Upper lobe of left lung (tissue), 6 donors: Measurements from ENCODE around the gene ANO1. TPM values are rescaled to one million over a fixed set of nuclear protein-coding genes. Genes with fewer than 3 reads are reported as not detected.

Experiments
- ATAC-seq, 2 donors: fragments of 200-7000 bp; cut with Tn5 transposase; one replicate each; pipeline ENCODE4 v1.9.1; 2022; ENCODE audit warnings: mild to moderate bottlenecking in 2 of 2, moderate library complexity in 2 of 2; ENCODE audit not compliant: low FRiP score in 2 of 2
- DNase-seq, 2 donors: peaks; one replicate each; pipeline ENCODE4 v3.0.0-alpha.2; 2019 to 2020
- H3K27ac ChIP-seq, 4 donors: fragments of 200-600 bp; sonication (generic); one replicate each; pipeline ENCODE4 v1.5.1; 2016 to 2019
- H3K27me3 ChIP-seq, 4 donors: fragments of 200-600 bp; sonication (generic); one replicate each; pipeline ENCODE4 v1.5.1; 2017 to 2019
- H3K36me3 ChIP-seq, 4 donors: fragments of 200-600 bp; sonication (generic); one replicate each; pipeline ENCODE4 v1.5.1; 2016 to 2019
- H3K4me1 ChIP-seq, 4 donors: fragments of 200-600 bp; sonication (generic); one replicate each; pipeline ENCODE4 v1.5.1; 2018 to 2019
- H3K4me3 ChIP-seq, 4 donors: fragments of 200-600 bp; sonication (generic); one replicate each; pipeline ENCODE4 v1.5.1; 2017 to 2019; ENCODE audit warnings: mild to moderate bottlenecking in 2 of 4, moderate library complexity in 1 of 4
- H3K9me3 ChIP-seq, 4 donors: fragments of 200-600 bp; sonication (generic); one replicate each; pipeline ENCODE4 v1.5.1; 2018 to 2019
- EP300 ChIP-seq, 4 donors: sonication (generic); formaldehyde crosslinking; IDR thresholded peaks; one replicate each; pipeline ENCODE4 v1.5.1; 2017; ENCODE audit warnings: antibody characterized with exemption in 4 of 4, control low read depth in 2 of 4
- POLR2A ChIP-seq, 4 donors: fragments of 450-650 bp; IDR thresholded peaks; one replicate each; pipeline ENCODE4 v1.5.1; 2016 to 2017; ENCODE audit warnings: antibody characterized with exemption in 4 of 4, mild to moderate bottlenecking in 2 of 4
- POLR2AphosphoS5 ChIP-seq, 2 donors: sonication (generic); formaldehyde crosslinking; IDR thresholded peaks; one replicate each; pipeline ENCODE4 v1.5.1; 2017; ENCODE audit warnings: antibody characterized with exemption in 2 of 2
- WGBS, 2 donors: methylation state at CpG; one replicate each; pipeline ENCODE4 v1.1.5; 2017 to 2018; 5-methylcytosine and 5-hydroxymethylcytosine counted together
- total RNA-seq, 6 donors: library from RNA; depleted of rRNA in 4 of 6; stranded (reverse); fragments of >200 nt in 4 of 6; gene quantifications; one replicate each; pipeline versions ENCODE4 v1.1.0 to v1.2.1, GENCODE V29; 2016 to 2021
- TF ChIP-seq, protein P1 (sequence below), 6 experiments: fragments of 450-650 bp in 4 of 6; fragments of 200-600 bp in 2 of 6; sonication (generic) in 2 of 6; IDR thresholded peaks; one replicate each; pipeline ENCODE4 v1.5.1; 2016 to 2019; ENCODE audit warnings: antibody characterized with exemption in 6 of 6
- donor health status: DM: no; HTN: no; CAD: no; lungs with moderate emphysema.
- donor health status: DM: no; HTN: yes; CAD: no; lungs with severe emphysema.

ANO1 gene
- total RNA-seq, 6 donors from 2014 or later, result 4.8 to 13.2 (median 7.2) TPM

DNA sequence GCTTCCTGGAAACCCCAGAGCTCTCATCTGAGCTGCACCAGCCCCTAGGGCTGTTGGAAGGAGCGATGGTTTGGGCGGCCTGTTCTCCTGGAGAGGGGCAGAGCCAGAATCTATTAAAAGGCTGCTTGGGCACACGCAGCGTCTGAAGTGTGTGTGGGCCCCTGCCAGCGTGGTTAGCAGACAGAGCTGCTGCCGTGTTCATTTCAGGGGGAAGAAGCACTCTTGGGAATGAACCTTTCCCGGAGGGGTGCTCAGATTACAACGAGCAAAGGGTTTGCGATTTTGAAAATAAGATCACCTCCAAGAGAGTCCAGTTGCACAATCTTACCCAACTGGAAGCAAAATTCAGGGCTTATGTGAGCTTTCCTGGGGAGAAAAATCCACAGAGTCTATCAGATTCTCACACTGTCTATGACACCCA is 12.9 kb downstream of the ANO1 start:
- WGBS, 2 donors, result 38% methylated on average over 8 of the region's 9 CpGs
- H3K27ac ChIP-seq, result no peak overlapping the region
- H3K27me3 ChIP-seq, result no peaks in the 10 kb centered on the region
- TF ChIP-seq POLR2A (IDR thresholded peaks at IDR 0.05) (no peak), EP300 (IDR thresholded peaks at IDR 0.05) (no peak), POLR2AphosphoS5 (IDR thresholded peaks at IDR 0.05) (no peak)
- TF ChIP-seq, protein P1, sequence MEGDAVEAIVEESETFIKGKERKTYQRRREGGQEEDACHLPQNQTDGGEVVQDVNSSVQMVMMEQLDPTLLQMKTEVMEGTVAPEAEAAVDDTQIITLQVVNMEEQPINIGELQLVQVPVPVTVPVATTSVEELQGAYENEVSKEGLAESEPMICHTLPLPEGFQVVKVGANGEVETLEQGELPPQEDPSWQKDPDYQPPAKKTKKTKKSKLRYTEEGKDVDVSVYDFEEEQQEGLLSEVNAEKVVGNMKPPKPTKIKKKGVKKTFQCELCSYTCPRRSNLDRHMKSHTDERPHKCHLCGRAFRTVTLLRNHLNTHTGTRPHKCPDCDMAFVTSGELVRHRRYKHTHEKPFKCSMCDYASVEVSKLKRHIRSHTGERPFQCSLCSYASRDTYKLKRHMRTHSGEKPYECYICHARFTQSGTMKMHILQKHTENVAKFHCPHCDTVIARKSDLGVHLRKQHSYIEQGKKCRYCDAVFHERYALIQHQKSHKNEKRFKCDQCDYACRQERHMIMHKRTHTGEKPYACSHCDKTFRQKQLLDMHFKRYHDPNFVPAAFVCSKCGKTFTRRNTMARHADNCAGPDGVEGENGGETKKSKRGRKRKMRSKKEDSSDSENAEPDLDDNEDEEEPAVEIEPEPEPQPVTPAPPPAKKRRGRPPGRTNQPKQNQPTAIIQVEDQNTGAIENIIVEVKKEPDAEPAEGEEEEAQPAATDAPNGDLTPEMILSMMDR (IDR thresholded peaks at IDR 0.05), result no peak
- no peaks in the 10 kb centered on the region for H3K9me3 ChIP-seq
- ATAC-seq (no peak), DNase-seq (peak in 1 of 2 donors; percentile 34)
- H3K36me3 ChIP-seq, result no peaks in the 10 kb centered on the region
- H3K4me3 ChIP-seq, result no peak overlapping the region
- H3K4me1 ChIP-seq, result peaks cover 0 to 3% (median 0%) of the 10 kb centered on the region in 4 donors

DNA sequence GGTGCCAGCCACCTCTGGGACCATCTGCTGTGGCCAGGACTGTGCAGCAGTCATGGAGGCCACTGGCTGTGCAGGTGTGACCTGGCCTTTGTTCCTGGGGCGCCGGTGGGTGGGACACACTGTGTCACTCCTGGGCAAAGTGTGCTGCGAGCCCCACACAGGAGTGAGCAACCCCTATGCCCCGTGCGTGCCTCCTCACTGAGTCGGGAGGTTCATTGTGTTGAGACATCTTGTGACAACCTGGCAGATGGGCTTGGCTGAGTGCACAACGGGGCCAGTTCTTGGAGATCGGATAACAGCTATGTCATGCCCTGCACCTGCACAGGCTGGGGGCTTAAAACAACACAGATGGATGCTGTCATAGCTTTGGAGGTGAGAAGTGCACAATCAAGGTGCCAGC is 13.5 kb downstream of the ANO1 start:
- Histone ChIP-seq H3K27me3 (no peaks in the 10 kb centered on the region), H3K27ac (no peak overlapping the region), H3K4me3 (no peak overlapping the region), H3K36me3 (no peaks in the 10 kb centered on the region), H3K4me1 (peaks cover 0 to 3% (median 0%) of the 10 kb centered on the region in 4 donors), H3K9me3 (no peaks in the 10 kb centered on the region)
- no peak for DNase-seq
- no peak for ATAC-seq
- WGBS, 2 donors, result 80 to 86% methylated on average over 1 to 7 of the region's 8 CpGs
- TF ChIP-seq, protein P1 (IDR thresholded peaks at IDR 0.05), result no peak
- TF ChIP-seq POLR2AphosphoS5 (IDR thresholded peaks at IDR 0.05) (no peak), POLR2A (IDR thresholded peaks at IDR 0.05) (no peak), EP300 (IDR thresholded peaks at IDR 0.05) (no peak)

DNA sequence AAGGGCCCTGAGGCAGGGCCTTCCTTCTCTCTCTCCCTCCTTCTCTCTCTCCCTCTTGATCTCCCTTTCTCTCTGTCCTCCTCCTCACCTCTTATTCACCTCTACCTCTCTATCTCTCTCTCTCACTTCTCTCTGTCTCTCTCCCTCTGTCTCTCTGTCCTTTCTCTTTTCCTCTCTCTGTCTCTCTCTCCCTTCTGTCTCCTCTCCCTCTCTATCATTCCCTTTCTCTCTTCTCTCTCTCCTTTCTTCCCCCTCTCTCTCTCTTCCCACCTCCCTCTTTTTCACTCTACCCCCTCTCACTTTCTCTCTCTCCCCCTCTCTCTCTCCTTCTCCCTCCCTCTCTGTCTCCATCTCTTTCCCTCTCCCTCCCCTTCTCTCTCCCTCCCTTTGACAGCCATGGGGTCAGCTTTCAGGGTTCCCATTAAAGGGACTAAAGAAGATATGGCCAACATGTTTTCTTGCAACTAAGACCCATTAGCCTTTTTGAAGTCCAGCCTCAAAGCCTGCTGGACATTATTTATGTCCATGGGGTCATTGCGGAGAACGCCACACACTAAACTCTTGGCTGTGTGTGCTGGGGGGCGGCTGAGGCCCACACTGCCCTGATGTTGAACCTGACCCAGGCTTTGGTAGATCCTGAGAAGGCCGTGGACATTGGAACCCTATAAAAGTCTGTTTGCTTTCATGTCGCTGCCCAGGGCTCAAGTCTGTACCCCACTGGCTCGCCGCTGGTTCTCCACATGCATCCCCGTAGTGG is 15.0 kb downstream of the ANO1 start:
- no peak for ATAC-seq
- Histone ChIP-seq H3K4me1 (peaks cover 0 to 3% (median 0%) of the 10 kb centered on the region in 4 donors), H3K4me3 (no peak overlapping the region), H3K36me3 (no peaks in the 10 kb centered on the region), H3K27me3 (no peaks in the 10 kb centered on the region), H3K27ac (no peak overlapping the region), H3K9me3 (no peaks in the 10 kb centered on the region)
- 88% methylated on average over 7 to 8 of the region's 8 CpGs for WGBS, 2 donors
- TF ChIP-seq POLR2A (IDR thresholded peaks at IDR 0.05) (no peak), POLR2AphosphoS5 (IDR thresholded peaks at IDR 0.05) (no peak), EP300 (IDR thresholded peaks at IDR 0.05) (no peak)
- TF ChIP-seq, protein P1 (IDR thresholded peaks at IDR 0.05), result no peak
- DNase-seq, result no peak

DNA sequence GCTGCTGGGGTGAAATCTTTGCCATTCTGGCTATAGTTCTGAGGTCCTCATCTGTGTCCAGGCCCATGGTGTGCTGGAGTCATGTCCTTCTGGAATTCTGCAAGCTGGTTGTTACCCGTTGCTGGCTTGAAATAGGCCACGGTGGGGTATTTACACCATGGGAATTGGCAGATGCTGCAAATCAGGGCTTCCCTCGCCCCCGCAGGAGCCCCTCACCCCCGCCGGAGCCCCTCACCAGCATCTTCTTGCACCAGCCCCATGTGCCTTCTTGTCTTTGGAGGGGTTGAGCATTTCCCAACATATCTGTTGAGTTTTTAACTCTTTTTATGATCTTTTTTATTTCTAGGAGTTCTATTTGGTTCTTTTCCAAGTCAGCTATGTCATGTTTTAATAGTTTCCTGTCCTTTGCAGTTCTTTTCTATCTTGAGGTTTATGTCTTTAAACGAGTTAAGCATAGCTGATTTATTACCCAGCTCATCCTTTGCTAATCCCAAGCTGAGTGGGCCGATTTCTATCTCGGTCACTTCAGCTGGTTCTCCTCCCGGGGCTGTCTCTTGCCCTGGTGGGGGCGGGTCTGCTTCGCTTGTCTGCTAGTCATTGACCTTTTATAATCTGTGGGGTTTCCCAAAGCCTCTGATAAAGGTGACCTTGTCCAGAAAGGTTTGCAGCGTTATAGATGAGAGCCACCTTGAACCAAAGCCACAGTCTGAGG is 17.6 kb downstream of the ANO1 start:
- WGBS, 2 donors, result 81 to 84% methylated on average over 13 of the region's 13 CpGs
- Histone ChIP-seq H3K27me3 (no peaks in the 10 kb centered on the region), H3K9me3 (no peaks in the 10 kb centered on the region), H3K27ac (no peak overlapping the region), H3K4me3 (no peak overlapping the region), H3K36me3 (no peaks in the 10 kb centered on the region), H3K4me1 (peaks cover 0 to 3% (median 0%) of the 10 kb centered on the region in 4 donors)
- DNase-seq (no peak), ATAC-seq (no peak)
- TF ChIP-seq EP300 (IDR thresholded peaks at IDR 0.05), result no peak
- TF ChIP-seq POLR2AphosphoS5 (IDR thresholded peaks at IDR 0.05), result no peak
- TF ChIP-seq POLR2A (IDR thresholded peaks at IDR 0.05), result no peak
- TF ChIP-seq, protein P1 (IDR thresholded peaks at IDR 0.05), result no peak
